ENCODE results near the gene PAX5.

Gene PAX5

GRCh38 chr9:36929350-36929675 lies 104.8 kb downstream of the PAX5 start (continued):
- TF ChIP-seq ZNF76 (tag by site-specific recombination; IDR thresholded peaks at IDR 0.05; ENCODE audit: borderline replicate concordance, low read depth) (no peak), ZNF639 (tag by site-specific recombination; IDR thresholded peaks at IDR 0.05) (no peak), ZNF24 (tag by site-specific recombination; IDR thresholded peaks at IDR 0.05) (no peak), EGR2 (tag by site-specific recombination; IDR thresholded peaks at IDR 0.05; ENCODE audit: low read depth) (no peak), GLI2 (tag by site-specific recombination; IDR thresholded peaks at IDR 0.05; ENCODE audit: borderline replicate concordance, low read depth) (no peak), ZNF23 (tag by site-specific recombination; IDR thresholded peaks at IDR 0.05; ENCODE audit: borderline replicate concordance) (no peak), ZNF223 (tag by site-specific recombination; IDR thresholded peaks at IDR 0.05) (no peak), SCRT1 (tag by site-specific recombination; IDR thresholded peaks at IDR 0.05; ENCODE audit: borderline replicate concordance) (no peak), ZNF658 (tag by site-specific recombination; IDR thresholded peaks at IDR 0.05) (no peak), SP3 (tag by site-specific recombination; IDR thresholded peaks at IDR 0.05) (no peak), SALL2 (tag by site-specific recombination; IDR thresholded peaks at IDR 0.05; ENCODE audit: borderline replicate concordance) (no peak), ZNF596 (tag by site-specific recombination; IDR thresholded peaks at IDR 0.05) (no peak), ZNF37A (tag by site-specific recombination; IDR thresholded peaks at IDR 0.05) (no peak)
- TF ChIP-seq, protein P1, sequence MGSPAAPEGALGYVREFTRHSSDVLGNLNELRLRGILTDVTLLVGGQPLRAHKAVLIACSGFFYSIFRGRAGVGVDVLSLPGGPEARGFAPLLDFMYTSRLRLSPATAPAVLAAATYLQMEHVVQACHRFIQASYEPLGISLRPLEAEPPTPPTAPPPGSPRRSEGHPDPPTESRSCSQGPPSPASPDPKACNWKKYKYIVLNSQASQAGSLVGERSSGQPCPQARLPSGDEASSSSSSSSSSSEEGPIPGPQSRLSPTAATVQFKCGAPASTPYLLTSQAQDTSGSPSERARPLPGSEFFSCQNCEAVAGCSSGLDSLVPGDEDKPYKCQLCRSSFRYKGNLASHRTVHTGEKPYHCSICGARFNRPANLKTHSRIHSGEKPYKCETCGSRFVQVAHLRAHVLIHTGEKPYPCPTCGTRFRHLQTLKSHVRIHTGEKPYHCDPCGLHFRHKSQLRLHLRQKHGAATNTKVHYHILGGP (tag by site-specific recombination; IDR thresholded peaks at IDR 0.05) = no peak

- CTCF ChIA-PET = no interaction called here
- POLR2A ChIA-PET = no interaction called here
- Histone ChIP-seq H3K4me3 (ENCODE audit: low read depth, low read length) (no peak overlapping the region), H3K9me3 (ENCODE audit: control insufficient read depth, insufficient read depth, low read depth, low read length) (no peaks in the 10 kb centered on the region), H3K4me1 (ENCODE audit: control insufficient read depth, insufficient read depth, low read length) (peaks cover 14% of the 10 kb centered on the region), H3K36me3 (ENCODE audit: control insufficient read depth in 2 of 2, insufficient read depth in 1 of 2, low read length in 2 of 2) (no peaks in the 10 kb centered on the region), H3K27ac (ENCODE audit: extremely low read depth, low read depth, low read length) (peak overlapping the region; percentile 57)
- TF ChIP-seq ZNF10 (tag by site-specific recombination; IDR thresholded peaks at IDR 0.05) = peak; percentile 55; the same call in 1 of the 2 replicates
- no peak for TF ChIP-seq ZNF610 (tag by site-specific recombination; IDR thresholded peaks at IDR 0.05; ENCODE audit: borderline replicate concordance)
- TF ChIP-seq ZNF280C (tag by site-specific recombination; IDR thresholded peaks at IDR 0.05) = no peak
- TF ChIP-seq ZNF792 (tag by site-specific recombination; IDR thresholded peaks at IDR 0.05) = no peak
- no peak for TF ChIP-seq KLF8 (tag by site-specific recombination; IDR thresholded peaks at IDR 0.05)
- TF ChIP-seq ZNF148 (tag by site-specific recombination; IDR thresholded peaks at IDR 0.05; ENCODE audit: borderline replicate concordance) = no peak
- TF ChIP-seq ZSCAN16 (tag by site-specific recombination; IDR thresholded peaks at IDR 0.05) = no peak
- TF ChIP-seq ZSCAN5A (tag by site-specific recombination; IDR thresholded peaks at IDR 0.05) = no peak
- no peak for TF ChIP-seq ZNF175 (tag by site-specific recombination; IDR thresholded peaks at IDR 0.05)
- TF ChIP-seq ZNF596 (tag by site-specific recombination; IDR thresholded peaks at IDR 0.05) = peak; percentile 36; the same call in 1 of the 2 replicates
- TF ChIP-seq ZNF747 (tag by site-specific recombination; IDR thresholded peaks at IDR 0.05) = no peak
- TF ChIP-seq ZNF514 (tag by site-specific recombination; IDR thresholded peaks at IDR 0.05) = no peak
- TF ChIP-seq MZF1 (tag by site-specific recombination; IDR thresholded peaks at IDR 0.05; ENCODE audit: borderline replicate concordance) = peak; percentile 79; the same call in 1 of the 2 replicates
- peak; percentile 60; the same call in 1 of the 2 replicates for TF ChIP-seq ZFHX2 (tag by site-specific recombination; conservative IDR thresholded peaks at IDR 0.05)
Observed at GRCh38 chr9:36928670-36929349, 105.3 kb downstream of the PAX5 start.

Measured in HEK293 (cell line).